Stimulated activated CD4-positive, alpha-beta T cell treated with anti-CD3 and anti-CD28 coated beads, Interleukin-15, amount 100 ng/mL, for 1 hour (primary cell): ENCODE data around the gene MED14.
"Not testable (repeated sequence)": the region's sequence is repeated elsewhere in the genome, so short reads cannot be mapped to it uniquely, and the experiment has no call there.

Experiments used
- DNase-seq, 2 donors: peaks; one replicate each; pipeline ENCODE4 v3.0.0-alpha.2; 2020; ENCODE audit warnings: low read depth in 1 of 2, low spot score in 1 of 2

MED14 gene

GRCh38 chrX:40735325-40736169 lies at the start of gene MED14:
Gene MED14, minus strand, starts transcription at chrX:40735542. Its CDS starts 130 bp downstream, at chrX:40735412.
- DNase-seq: peak; percentile 81

DNA sequence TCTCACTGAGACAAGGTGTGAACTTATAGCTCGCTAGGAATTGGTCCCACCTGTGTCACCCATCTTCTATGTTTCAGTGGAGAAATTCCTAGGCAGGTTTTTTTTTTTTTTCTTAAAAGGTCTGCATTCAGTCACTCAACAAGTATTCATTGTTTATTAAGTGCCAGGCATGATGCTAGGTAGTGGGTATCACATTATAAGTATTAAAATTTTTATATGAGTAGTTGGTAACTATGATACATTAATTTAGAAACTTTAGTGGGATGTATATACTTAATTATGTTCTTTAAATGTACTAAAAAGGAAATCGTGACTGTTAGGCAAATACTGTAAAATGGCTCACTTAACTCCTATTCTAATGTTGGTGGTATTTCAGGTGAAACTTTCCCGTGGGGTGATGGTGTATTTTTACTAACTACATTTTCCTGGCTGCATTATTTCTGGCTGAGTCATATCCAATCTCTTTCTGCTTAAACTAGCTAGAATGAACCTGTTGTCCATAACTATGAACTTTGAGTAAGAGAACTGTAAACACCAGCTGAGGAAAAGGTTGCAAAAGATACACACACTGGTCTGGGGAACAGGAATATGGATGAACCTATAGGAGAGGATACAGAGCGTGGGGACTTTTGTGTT lies 49.3 kb upstream of the MED14 start:
- no peak for DNase-seq

GRCh38 chrX:40782644-40783259 lies 47.4 kb upstream of the MED14 start:
- DNase-seq: not testable (repeated sequence)

- DNase-seq: no peak
Measured at GRCh38 chrX:40780951-40781350, 45.6 kb upstream of the MED14 start.

DNA sequence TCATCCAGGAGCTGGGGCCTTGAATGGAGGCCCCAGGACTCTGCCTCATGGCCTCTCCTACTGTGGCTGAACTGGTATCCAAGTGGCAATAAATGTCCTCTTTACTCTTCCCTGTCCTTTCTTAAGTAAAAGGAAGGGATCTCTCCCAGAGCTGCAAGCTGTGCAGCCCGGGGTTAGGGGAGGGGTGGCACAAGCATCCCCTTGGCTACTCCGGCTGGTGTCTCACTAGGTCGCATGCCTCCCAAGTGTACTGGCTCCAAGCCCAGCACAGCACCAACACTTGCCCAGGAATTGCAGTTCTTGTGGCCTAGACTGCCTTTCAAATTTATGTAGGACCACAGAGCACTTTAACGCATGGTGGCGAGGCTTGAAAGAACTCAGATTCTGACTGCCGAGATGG lies 44.7 kb upstream of the MED14 start:
- no peak for DNase-seq

GRCh38 chrX:40778861-40779575 lies 43.7 kb upstream of the MED14 start:
- no peak for DNase-seq

- DNase-seq: no peak
Measured at GRCh38 chrX:40773809-40774208, 38.5 kb upstream of the MED14 start.

GRCh38 chrX:40773188-40773587 lies 37.8 kb upstream of the MED14 start:
- no peak for DNase-seq

- DNase-seq: no peak
Measured at GRCh38 chrX:40772290-40772689, 36.9 kb upstream of the MED14 start.

- no peak for DNase-seq
Measured at GRCh38 chrX:40761762-40762161, 26.4 kb upstream of the MED14 start.

DNA sequence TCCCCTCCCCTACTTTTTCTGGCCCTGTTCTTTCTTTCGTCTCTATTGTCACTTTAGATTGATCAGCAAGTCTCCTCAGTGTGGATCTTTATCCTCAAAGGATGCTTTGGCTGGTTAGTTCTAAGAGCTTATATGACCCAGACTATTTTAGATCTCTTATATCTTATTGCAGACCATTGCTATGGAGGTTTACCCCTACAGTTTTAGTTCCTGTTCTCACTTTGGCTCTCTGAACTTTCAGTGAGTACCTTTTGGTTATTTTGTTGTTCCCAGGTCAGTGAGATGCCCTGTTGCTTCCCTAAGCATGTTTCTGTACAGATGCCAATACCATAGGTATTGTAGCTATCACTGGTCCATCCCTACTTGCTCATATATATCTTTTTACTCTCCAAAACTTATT lies 24.0 kb upstream of the MED14 start:
- DNase-seq: no peak

GRCh38 chrX:40757058-40757457 lies 21.7 kb upstream of the MED14 start:
- no peak for DNase-seq

GRCh38 chrX:40755291-40756249 lies 20.2 kb upstream of the MED14 start:
- DNase-seq: no peak

GRCh38 chrX:40749681-40750494 lies 14.5 kb upstream of the MED14 start:
- no peak for DNase-seq

DNA sequence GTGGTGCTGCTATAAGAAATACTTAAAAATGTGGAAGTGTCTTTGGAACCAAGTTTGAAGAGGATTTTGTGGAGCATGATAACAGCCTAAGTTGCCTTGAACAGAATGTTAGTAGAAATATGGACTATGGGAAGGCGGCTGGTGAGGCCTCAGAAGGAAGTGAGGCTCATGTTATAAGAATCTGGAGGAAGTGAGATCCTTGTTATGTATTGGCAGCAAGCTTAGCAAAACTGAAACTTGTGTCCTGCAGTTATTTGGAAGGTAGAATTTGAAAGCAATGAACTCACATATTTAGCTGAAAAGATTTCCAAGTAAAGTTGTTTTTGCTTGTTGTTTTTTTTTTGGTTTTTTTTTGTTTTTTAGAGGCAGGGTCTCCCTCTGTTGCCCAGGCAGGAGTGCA lies 13.6 kb upstream of the MED14 start:
- no peak for DNase-seq

GRCh38 chrX:40746521-40746920 lies 11.2 kb upstream of the MED14 start:
- DNase-seq: no peak

- no peak for DNase-seq
Measured at GRCh38 chrX:40736170-40736505, 796 bp upstream of the MED14 start.

- DNase-seq: no peak
Measured at GRCh38 chrX:40734971-40735324, 394 bp downstream of the MED14 start.

DNA sequence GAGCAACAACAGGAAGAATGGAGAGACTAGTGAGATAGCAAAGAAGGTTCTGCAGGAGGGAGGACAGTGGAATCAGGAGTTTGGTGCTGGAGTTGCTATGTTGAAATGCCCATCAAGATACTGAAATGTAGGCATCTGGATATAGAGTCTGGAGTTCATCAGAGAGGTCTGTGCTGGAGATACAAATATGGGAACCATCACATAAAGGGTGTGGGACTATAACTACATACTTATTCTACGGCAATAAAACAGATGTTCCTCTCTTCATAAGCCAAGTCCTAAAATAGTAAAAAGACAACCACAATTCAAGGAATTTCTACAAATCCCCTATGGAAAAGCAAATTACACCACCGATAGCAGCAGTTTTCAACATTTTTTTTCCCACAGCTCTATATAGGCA lies 1.6 kb downstream of the MED14 start:
- no peak for DNase-seq

DNA sequence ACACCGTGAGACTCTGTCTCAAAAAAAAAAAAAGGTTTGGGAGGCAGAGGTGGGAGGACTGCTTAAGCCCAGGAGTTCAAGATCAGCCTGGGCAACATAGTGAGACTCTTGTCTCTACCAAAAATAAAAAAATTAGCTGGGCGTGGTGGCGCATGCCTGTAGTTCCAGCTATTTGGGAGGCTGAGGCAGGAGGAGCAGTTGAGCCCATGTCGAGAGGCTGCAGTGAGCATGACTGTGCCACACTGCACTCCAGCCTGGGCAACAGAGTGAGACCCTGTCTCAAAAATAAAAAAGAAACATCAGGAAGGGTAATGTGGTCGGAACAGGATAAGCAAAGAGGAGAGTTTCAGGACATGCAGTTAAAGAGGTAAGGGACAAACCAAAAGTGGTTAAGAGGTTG lies 2.8 kb downstream of the MED14 start:
- DNase-seq: not testable (repeated sequence)
